ENCODE results near the gene CEBPE.

GRCh38 chr14:23149745-23150144 is 30.7 kb upstream of the CEBPE start:
- TF ChIP-seq POLR2A (IDR thresholded peaks at IDR 0.05) (no peak), CTCF (IDR thresholded peaks at IDR 0.05 in 4 of 5, conservative IDR thresholded peaks at IDR 0.05 in 1 of 5) (no peak)
